HepG2 (cell line): ENCODE measurements around the gene MFRP. TPM values are rescaled to one million over a fixed set of nuclear protein-coding genes. Genes with fewer than 3 reads are reported as not detected.
A peak's percentile ranks its signal among the peaks of the same experiment; 100 is the strongest.

Experiments
- CCDC6 ChIP-seq: sonication (generic); formaldehyde crosslinking; IDR thresholded peaks from 2 replicates; pipeline ENCODE4 v1.8.1; 2022; ENCODE audit warnings: mild to moderate bottlenecking, missing genetic modification reagents, moderate library complexity
- CEBPG ChIP-seq: IDR thresholded peaks from 2 replicates; pipeline ENCODE4 v1.6.1; 2016
- E2F5 ChIP-seq: sonication (generic); formaldehyde crosslinking; conservative IDR thresholded peaks from 2 replicates; pipeline ENCODE4 v1.4.0; 2020; ENCODE audit warnings: missing genetic modification reagents
- FOXP4 ChIP-seq: sonication (generic); formaldehyde crosslinking; IDR thresholded peaks from 2 replicates; pipeline ENCODE4 v1.4.0; 2020; ENCODE audit warnings: missing genetic modification reagents
- GZF1 ChIP-seq: sonication (generic); formaldehyde crosslinking; IDR thresholded peaks from 2 replicates; pipeline ENCODE4 v1.5.1; 2020; ENCODE audit warnings: mild to moderate bottlenecking, missing genetic modification reagents
- IKZF4 ChIP-seq: sonication (generic); formaldehyde crosslinking; IDR thresholded peaks from 2 replicates; pipeline ENCODE4 v1.5.1; 2020; ENCODE audit warnings: borderline replicate concordance, mild to moderate bottlenecking, low read depth, missing genetic modification reagents; ENCODE audit errors: not compliant biosample characterization
- MED13 ChIP-seq: sonication (generic); formaldehyde crosslinking; IDR thresholded peaks from 2 replicates; pipeline ENCODE4 v1.5.0; 2020; ENCODE audit warnings: missing genetic modification reagents
- PLSCR1 ChIP-seq: sonication (generic); formaldehyde crosslinking; IDR thresholded peaks from 2 replicates; pipeline ENCODE4 v1.5.0; 2020; ENCODE audit warnings: missing genetic modification reagents, mild to moderate bottlenecking, borderline replicate concordance
- POLR2AphosphoS5 ChIP-seq: IDR thresholded peaks from 2 replicates; pipeline ENCODE4 v1.6.1; 2012; ENCODE audit warnings: low read depth, low read length
- REPIN1 ChIP-seq: sonication (generic); formaldehyde crosslinking; IDR thresholded peaks from 2 replicates; pipeline ENCODE4 v1.8.0; 2022; ENCODE audit warnings: missing genetic modification reagents, low read depth, mild to moderate bottlenecking, borderline replicate concordance
- RNF219 ChIP-seq: sonication (generic); formaldehyde crosslinking; IDR thresholded peaks from 2 replicates; pipeline ENCODE4 v1.5.0; 2020; ENCODE audit warnings: mild to moderate bottlenecking, missing genetic modification reagents
- ZNF337 ChIP-seq: sonication (generic); formaldehyde crosslinking; IDR thresholded peaks from 2 replicates; pipeline ENCODE4 v1.5.1; 2020; ENCODE audit warnings: missing genetic modification reagents, low read depth, mild to moderate bottlenecking, borderline replicate concordance
- ZNF33B ChIP-seq: sonication (generic); formaldehyde crosslinking; IDR thresholded peaks from 2 replicates; pipeline ENCODE4 v1.5.1; 2020; ENCODE audit warnings: mild to moderate bottlenecking, missing genetic modification reagents
- ZNF547 ChIP-seq: sonication (generic); formaldehyde crosslinking; IDR thresholded peaks from 2 replicates; pipeline ENCODE4 v1.5.1; 2020; ENCODE audit warnings: mild to moderate bottlenecking, missing genetic modification reagents
- polyA plus RNA-seq, 8 experiments: library from polyadenylated mRNA; depleted of rRNA in 3 of 8; stranded (reverse) in 7 of 8; unstranded in 1 of 8; fragments of >200 nt; fragmentation: Illumina TruSeq in 4 of 8; extraction: Trizol in 4 of 8; gene quantifications; 2 replicates each; pipeline versions ENCODE4 v1.2.1 to v1.2.3, GENCODE V29; 2011 to 2016; ENCODE audit warnings: low read depth in 4 of 8, missing spikeins in 1 of 8, mixed read lengths in 1 of 8; ENCODE audit not compliant: insufficient read depth in 1 of 8
- total RNA-seq, 5 experiments: library from RNA; depleted of rRNA; stranded (reverse); fragments of >200 nt; fragmentation: Illumina TruSeq; extraction: Trizol; gene quantifications; 2 replicates each; pipeline ENCODE4 v1.2.3, GENCODE V29; 2016; ENCODE audit warnings: low read depth in 1 of 5

MFRP gene
- total and polyA plus RNA-seq, 2 of the 13 experiments (the other 11 are each of a cell fraction or from before 2014, with no cell fraction given) = not detected

GRCh38 chr11:119380827-119381180, 34.3 kb upstream of the MFRP start (continued):
- TF ChIP-seq FOXP4 (CRISPR knock-in tag) (peak; percentile 2; the same call in 1 of the 2 replicates), IKZF4 (CRISPR knock-in tag) (peak; percentile 46), CCDC6 (0 out of 2 replicates have a peak, but pooled peaks have one; percentile 16), REPIN1 (CRISPR knock-in tag) (0 out of 2 replicates have a peak, but pooled peaks have one; percentile 13), POLR2AphosphoS5 (peak; percentile 11; the same call in 1 of the 2 replicates), ZNF337 (CRISPR knock-in tag) (peak; percentile 36; the same call in 1 of the 2 replicates), ZNF547 (CRISPR knock-in tag) (0 out of 2 replicates have a peak, but pooled peaks have one; percentile 60), ZNF33B (CRISPR knock-in tag) (0 out of 2 replicates have a peak, but pooled peaks have one; percentile 7), CEBPG (CRISPR knock-in tag) (0 out of 2 replicates have a peak, but pooled peaks have one; percentile 3), PLSCR1 (CRISPR knock-in tag) (0 out of 2 replicates have a peak, but pooled peaks have one; percentile 13), MED13 (CRISPR knock-in tag) (0 out of 2 replicates have a peak, but pooled peaks have one; percentile 2), E2F5 (peak; percentile 83; the same call in 1 of the 2 replicates), RNF219 (CRISPR knock-in tag) (no peak), GZF1 (CRISPR knock-in tag) (0 out of 2 replicates have a peak, but pooled peaks have one; percentile 25)
